Femur (tissue), 1 donor: ENCODE results near the gene P2RY12.
"Not testable (repeated sequence)": the region's sequence is repeated elsewhere in the genome, so short reads cannot be mapped to it uniquely, and the experiment has no call there.

Source experiments
- DNase-seq: peaks from one replicate; pipeline ENCODE4 v3.0.0-alpha.2; 2017

The P2RY12 gene

DNA sequence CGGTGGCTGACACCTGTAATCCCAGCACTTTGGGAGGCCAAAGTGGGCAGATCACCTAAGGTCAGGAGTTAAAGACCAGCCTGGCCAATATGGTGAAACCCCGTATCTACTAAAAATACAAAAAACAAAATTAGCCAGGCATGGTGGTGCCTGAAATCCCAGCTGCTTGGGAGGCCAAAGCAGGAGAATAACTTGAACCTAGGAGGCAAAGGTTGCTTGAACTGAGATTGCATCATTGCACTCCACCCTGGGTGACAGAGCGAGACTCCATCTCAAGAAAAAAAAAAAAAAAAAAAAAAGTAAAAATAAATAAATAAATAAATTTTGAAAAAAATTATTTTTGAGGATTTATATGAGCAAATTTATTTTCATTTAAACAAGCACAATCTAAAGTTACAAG, 7.6 kb upstream of the P2RY12 start:
- not testable (repeated sequence) for DNase-seq

DNA sequence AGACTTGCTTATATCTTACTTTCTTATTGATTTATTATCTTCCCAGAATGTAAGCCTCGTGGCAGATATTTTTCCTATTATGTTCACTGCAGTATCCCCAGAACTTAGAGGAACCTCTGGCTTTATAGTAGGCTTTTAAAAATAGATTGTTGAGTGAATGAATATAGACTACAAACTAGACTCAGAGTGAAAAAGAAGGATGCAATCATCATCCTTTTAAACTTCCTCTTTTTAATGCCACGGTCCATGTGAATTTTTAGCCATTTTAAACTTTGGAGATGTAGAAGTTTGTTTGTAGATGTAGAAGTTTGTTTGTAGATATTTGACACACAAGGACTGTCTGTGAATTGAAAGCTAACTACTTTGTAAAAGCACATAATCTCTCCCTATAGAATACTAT, 7.2 kb upstream of the P2RY12 start:
- no peak for DNase-seq

GRCh38 chr3:151387842-151388241, 3.3 kb upstream of the P2RY12 start:
- DNase-seq: no peak

DNA sequence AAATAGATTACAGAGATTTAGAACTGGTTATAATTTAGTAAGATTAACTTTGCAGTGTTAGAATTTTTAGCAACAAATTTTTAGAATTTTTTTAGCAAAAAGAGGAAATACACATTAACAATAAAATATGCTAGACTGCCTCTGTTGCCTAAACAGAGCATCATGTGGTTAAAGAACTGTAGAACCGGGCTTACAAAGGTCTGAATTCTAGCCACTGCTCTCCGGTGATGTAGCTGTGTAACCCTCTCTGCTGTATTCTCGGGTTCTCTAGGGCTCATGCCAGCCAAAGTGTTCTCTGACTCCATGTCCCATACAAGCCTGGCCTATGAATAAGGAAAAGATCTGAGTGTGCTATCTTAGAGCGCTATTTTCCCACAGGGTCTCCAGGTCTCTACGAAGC, 2.9 kb upstream of the P2RY12 start:
- DNase-seq: no peak

GRCh38 chr3:151386056-151386455, 1.5 kb upstream of the P2RY12 start:
- DNase-seq: no peak

DNA sequence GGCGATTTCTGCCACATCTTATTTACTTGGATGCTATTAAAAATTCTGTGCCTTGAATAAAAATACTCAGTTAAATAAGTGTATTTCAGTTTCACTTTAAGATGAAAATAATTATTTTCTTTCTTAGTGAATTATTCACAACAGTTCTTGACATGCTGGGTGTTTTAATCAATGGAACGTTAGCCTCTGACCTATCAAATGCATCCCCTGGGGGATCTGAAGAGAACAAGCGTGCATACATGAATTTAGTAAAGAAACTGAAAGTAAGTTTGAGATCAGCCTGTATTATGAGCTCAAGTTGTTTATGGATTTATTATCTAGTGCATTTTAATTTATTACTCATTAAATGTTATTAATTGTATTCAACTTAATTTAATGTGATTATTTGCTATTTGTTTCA, 597 bp downstream of the P2RY12 start:
- DNase-seq: no peak

- no peak for DNase-seq
These were observed 1.4 kb downstream of the P2RY12 start for GRCh38 chr3:151383111-151383510.

GRCh38 chr3:151382671-151383070, 1.9 kb downstream of the P2RY12 start:
- DNase-seq: no peak

DNA sequence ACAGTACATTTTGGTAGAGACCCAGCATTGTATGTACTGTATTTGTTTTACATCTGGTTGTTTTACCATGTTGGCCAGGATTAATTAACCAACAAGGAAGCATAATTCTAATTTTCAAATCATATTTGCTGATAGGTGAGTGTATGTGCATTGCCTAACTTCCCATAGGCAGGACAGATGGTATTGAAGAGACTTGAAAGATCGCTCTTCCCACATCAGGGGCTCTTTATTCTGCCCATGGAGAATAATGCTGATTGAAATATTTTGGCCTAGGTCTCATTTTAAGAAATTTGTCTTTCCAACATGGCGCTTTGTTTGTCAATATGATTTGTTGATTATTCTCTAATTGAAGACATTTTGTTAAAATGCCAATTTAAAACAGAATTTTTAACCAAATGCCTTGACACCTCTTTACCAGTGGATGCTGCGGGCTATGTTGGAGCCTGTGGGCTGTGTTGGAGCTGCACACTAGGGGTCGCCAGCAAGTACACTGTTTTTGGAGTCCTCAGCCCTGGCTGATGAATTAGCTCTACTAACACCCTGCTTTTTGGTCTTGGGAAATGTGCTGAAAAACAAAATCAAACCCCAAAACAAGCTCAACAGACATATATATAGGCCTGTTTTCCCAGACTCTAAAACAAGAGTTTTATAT, 5.3 kb downstream of the P2RY12 start:
- DNase-seq: no peak

DNA sequence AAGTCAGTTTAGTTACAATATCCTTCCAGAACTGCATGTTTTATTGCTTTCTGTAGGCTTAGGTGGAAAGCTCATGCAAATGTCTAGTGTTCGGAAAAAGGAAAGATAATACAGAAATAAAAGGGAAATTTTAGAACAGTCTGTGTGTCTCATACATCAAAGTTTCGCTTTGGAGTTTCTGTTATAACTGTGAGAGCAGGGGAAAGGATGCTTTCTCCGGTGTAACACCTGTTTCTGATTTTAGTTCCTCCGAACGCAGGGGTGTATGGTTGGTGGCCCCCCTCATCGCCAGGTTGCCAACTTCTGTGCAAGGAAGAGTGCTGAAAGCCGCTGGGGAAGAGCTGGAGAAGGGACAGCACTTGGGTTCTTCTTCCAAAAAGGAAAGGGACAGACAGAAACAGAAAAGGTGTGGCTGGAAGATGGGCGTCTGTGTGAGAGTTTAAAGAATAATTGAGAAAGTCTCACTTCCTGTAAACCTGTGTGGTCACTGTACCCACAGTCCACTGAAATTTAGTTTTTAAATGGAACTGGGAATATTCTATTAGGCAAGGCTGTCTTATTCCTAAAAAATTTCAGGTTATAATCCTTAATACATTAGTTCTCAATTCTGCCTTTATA, 6.7 kb downstream of the P2RY12 start:
- no peak for DNase-seq

GRCh38 chr3:151372063-151372820, 12.3 kb downstream of the P2RY12 start:
- no peak for DNase-seq

DNA sequence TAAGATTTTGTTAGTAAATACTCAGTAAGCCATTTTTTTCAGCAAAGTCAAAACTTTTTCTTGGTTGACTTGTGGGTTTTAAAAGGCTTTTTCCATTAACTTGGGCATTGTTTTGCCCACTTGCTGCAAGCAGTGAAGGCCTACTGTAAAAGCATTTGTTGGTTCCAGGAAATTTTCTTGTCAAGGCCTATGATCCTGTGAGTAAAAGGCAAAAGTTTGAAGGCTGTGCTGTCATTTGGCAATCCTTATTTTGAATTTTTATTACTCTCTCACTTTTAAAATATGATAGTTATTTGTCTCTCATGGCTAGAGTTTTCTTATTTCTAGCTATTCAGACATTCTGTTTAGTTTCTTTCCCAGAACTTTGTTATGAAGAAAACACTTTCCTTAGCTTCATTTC, 13.0 kb downstream of the P2RY12 start:
- DNase-seq: no peak

GRCh38 chr3:151367448-151367847, 17.1 kb downstream of the P2RY12 start:
- DNase-seq: no peak

- no peak for DNase-seq
These were observed 17.6 kb downstream of the P2RY12 start for GRCh38 chr3:151366993-151367392.

DNA sequence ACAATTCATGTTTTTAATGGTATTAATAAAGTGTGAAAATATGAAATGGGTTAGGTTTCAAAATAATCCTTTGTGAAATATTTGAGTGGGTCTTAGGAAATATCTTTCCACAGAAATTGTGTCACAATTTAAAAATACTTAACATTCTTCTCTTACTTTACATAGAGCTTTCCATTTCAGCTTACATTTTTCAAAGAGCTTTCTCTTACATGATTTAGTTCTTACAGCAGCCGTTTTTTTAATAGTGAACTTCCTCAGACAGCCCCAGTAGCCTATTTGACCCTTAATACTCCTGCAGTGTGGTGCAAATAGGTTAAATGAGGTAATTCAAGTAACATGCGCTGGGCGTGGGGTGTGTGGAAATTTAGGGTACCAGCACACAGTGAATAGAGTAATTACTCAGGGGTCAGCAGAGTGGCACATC, 21.8 kb downstream of the P2RY12 start:
- DNase-seq: no peak

- DNase-seq: no peak
These were observed 27.1 kb downstream of the P2RY12 start for GRCh38 chr3:151357463-151357850.

DNA sequence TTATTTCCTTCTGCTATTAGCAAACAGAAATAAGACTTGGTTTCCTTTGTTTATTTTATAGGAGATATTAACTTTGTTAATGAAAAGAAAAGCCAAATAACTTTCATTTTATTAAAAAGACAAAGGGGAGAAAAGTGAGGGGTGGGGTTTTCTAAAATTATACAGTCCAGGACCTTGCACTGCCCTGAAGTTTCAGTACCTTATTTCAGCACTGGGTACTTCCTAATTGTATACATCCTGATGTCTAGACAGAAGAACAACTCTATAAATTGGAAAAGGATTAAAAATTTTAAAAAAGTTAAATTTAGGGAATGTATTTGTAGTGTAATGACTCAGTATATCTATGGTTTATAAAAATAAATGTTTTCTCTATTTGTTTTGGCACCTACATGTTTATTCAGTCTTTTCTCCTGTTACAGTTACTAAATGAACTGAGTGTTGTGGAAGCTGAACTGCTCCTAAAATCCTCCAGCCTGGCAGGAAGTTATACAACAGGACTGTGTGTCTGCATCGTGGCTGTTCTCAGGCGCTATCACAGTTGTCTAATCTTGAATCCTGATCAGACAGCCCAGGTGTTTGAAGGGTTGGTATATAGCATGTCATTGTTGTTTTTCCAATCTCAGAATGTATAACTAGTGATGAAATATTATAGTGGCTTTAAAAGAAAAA, 27.6 kb downstream of the P2RY12 start:
- no peak for DNase-seq

GRCh38 chr3:151351648-151352047, 32.9 kb downstream of the P2RY12 start:
- DNase-seq: no peak

DNA sequence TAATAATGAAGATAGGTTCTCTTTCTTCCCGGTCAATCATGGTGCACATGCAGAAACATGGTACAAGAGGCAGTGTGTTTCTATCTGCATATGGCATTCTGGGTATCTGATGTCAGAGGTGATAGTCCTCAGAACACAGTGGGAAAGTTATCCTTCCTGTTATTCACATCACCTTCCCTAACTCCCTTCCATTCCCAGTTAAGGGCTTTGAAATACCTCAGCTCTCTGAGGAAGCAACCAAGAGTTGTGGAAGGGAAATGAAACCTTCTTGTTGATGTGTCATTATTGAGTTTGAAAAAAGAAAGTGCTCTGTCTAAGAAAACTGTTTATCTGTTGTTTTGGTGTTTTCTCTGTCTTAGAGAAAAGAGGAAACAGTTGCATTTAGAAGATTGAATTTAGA, 33.3 kb downstream of the P2RY12 start:
- DNase-seq: no peak

- DNase-seq: no peak
These were observed 33.9 kb downstream of the P2RY12 start for GRCh38 chr3:151350656-151351055.

DNA sequence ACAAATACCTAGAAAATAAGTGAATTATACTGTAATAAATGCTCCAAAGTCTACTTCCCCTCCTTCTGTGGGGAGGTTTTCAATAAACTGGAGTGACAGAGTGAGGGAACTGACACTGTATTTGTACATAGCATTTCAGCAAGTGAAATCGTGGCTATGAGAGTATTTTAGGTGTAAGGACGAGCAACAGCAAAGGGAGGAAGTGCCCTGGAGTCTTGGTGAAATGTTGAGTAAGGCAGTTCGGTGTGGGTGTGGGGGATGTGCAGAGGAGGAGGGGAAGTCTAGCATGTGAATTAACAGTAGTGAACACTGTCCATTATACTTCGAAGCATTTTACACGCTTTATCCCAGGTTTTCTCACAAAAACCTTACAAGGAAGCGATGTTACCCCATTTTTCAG, 37.1 kb downstream of the P2RY12 start:
- peak; percentile 33 for DNase-seq

- no peak for DNase-seq
These were observed 38.3 kb downstream of the P2RY12 start for GRCh38 chr3:151346292-151346691.

DNA sequence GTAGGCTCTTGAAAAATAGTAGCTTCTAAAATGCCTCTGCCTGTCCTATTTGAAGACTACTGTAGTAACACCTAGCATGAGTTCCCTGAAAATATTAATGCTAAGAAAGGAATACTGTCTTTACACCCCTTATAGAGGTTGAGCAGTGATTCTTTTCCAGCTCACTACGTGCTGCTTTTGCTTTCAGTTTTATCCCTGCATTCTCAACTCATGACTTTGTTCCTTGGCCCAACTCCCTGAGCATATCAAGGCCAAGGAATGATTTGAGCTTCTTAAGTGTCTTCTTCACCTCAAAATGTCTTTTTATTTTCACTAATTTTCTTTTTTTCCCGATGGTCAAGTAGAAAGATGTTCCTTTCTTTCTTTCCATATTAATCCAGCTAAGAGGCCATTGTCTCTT, 38.7 kb downstream of the P2RY12 start:
- peak; percentile 37 for DNase-seq

- DNase-seq: no peak
These were observed 52.9 kb downstream of the P2RY12 start for GRCh38 chr3:151331696-151332095.
